ENCODE measurements around the gene SPRR3.

The SPRR3 gene, protein sequence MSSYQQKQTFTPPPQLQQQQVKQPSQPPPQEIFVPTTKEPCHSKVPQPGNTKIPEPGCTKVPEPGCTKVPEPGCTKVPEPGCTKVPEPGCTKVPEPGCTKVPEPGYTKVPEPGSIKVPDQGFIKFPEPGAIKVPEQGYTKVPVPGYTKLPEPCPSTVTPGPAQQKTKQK

GRCh38 chr1:153001382-153001781 is at the start of gene SPRR3:
Gene SPRR3, plus strand, starts transcription at chr1:153001749. Its CDS starts 1,272 bp downstream, at chr1:153003021.
- no peak for DNase-seq

- DNase-seq = no peak
Observed at GRCh38 chr1:152953761-152954160, 47.8 kb upstream of the SPRR3 start.

- no peak for DNase-seq
Observed at GRCh38 chr1:152954436-152954835, 47.1 kb upstream of the SPRR3 start.

GRCh38 chr1:152957561-152957960 is 44.0 kb upstream of the SPRR3 start:
- DNase-seq = no peak

DNA sequence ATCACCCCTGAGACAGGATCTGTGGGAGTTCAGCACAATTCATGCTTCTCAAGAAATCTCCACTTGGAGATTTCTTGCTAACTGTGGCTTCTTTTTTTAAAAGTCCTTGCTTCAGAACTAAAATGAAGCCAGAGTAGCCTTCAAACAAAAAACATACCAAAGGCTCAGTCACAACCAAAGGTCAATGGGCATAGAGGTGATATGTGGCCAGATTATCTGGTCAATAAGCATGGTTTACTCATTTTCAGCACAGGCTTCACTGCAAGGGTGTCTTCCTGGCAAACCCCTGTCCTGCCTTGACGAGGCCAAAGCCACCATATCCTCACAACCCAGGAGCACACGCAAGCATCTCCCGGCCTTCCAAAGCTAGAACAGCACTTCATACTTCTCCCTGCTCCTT is 42.3 kb upstream of the SPRR3 start:
- DNase-seq = no peak

DNA sequence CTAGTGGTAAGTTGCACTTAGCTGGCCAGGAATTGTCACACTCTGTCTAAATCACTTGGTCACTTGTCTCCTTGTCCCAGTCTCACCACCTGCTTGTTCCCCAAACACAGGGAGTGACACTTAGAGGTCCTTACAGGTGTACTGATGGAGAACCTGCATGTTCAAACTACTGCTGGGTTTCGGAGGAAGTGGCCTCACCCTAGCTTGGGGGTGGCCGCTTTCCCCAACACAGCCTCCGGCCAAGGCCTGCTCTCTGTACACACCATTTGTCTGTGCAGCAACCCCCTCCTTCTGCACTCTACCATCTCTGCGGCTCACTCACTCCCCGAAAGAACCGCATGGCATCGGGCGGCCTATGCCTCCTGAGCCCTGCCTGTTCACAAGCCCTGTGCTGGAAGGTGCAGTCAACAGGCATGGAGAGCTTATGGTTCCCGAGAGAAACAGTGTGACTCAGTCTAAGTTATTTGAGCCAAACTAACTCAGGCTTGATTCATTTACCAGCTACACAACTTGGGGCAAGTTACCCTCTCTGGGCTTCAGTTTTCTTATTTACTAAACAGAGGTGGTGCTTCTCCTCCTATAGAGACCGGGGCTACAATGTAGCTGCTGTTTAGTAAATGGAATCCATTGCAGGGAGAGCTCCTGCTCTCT is 41.6 kb upstream of the SPRR3 start:
- DNase-seq = peak; percentile 83

DNA sequence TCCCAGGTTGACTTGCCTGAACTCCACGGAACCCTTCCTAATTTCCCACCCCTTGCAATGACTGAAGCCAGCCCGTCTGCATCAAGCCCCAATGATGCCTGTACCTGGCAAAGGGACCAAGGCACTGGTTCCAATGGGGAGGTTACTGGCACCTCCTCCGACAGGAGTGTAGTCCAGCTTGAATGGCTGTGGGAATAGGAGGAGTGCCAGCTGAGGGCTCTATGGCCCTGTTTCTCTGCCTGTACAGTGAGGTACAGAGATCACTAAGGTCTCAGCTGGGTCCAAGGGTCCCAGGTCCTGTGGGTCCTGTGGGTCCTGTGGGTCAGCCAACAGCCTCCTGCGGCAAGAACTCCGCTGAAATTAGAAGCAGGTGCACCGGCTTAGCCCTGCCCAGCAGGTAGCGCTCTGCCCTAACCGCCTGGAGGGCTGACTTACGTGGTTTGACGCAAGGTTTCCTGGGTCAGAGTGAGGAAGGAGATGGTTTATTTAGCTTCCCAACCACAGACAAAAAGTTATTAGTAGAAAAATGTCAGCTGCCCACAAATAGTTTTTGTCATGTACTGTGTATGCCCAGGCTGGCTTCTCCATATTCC is 41.0 kb upstream of the SPRR3 start:
- DNase-seq = no peak

- no peak for DNase-seq
Observed at GRCh38 chr1:152961226-152961891, 40.2 kb upstream of the SPRR3 start.

GRCh38 chr1:152962876-152963415 is 38.6 kb upstream of the SPRR3 start:
- no peak for DNase-seq

DNA sequence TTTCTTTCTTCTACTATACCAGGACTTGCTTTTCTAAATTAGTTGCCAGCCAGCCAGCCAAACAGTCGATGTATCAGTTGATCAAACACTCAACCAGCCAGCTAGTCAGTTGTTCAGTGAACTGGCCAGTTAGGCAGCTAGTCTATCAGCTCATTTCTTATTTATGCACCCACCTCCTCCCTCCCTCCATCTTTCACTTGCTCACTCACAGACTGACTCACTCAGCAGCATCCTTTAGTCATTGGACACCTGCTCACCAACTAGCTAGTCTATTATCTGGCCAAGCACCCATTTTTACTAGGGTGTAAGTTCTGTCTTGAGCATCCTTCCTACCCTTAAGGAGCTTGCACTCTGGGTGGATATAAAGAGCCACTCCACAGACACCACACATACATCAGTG is 37.0 kb upstream of the SPRR3 start:
- no peak for DNase-seq

GRCh38 chr1:152965853-152966252 is 35.7 kb upstream of the SPRR3 start:
- no peak for DNase-seq

DNA sequence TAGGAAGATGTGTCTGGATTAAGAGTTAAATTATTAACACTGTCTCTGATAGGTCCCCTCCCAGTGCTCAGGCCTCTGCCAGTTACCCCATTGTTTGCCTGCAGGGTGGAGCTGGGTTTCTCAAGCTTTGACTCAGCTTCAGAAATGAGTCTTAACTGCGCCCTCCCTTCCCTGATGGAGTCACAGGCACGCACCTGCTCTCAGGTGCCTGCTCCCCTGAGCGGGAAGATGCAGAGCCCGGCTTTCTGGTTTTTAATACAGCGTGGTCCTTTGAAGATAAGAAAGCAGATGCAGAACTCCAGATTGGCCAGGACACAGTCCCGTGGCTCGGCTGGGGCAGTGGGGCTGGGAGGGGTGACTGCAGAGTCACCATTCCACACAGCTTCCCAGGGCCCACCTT is 34.3 kb upstream of the SPRR3 start:
- no peak for DNase-seq

GRCh38 chr1:152968248-152968647 is 33.3 kb upstream of the SPRR3 start:
- no peak for DNase-seq

DNA sequence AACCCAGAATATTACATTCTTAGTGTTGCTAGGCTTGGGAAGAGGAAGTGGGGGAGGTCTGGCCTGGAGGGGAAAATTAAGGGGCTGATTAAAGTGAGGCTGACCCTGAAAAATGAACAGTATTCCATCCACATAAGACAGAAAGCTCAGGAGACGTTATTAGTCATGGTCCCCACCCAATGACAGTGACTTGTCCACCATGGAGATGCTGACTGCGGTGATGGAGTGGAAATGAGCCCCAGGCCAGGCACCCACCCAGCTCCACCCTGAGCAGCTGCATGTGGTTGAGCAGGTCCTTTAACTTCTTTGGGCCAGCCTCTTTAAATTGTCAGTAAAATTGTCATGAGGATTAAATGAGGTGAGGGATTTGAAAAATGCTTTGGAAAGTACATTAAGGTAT is 32.5 kb upstream of the SPRR3 start:
- DNase-seq = no peak

GRCh38 chr1:152970495-152970894 is 31.1 kb upstream of the SPRR3 start, which contains the start of gene SPRR4:
Gene SPRR4, plus strand, starts transcription at chr1:152970648. Its CDS starts 1,243 bp downstream, at chr1:152971891.
- no peak for DNase-seq

- DNase-seq = no peak
Observed at GRCh38 chr1:152972196-152972886, 29.2 kb upstream of the SPRR3 start.

- DNase-seq = no peak
Observed at GRCh38 chr1:152976688-152977087, 24.9 kb upstream of the SPRR3 start.

- DNase-seq = no peak
Observed at GRCh38 chr1:152977614-152978013, 23.9 kb upstream of the SPRR3 start.

GRCh38 chr1:152980676-152981075 is 20.9 kb upstream of the SPRR3 start:
- DNase-seq = no peak

DNA sequence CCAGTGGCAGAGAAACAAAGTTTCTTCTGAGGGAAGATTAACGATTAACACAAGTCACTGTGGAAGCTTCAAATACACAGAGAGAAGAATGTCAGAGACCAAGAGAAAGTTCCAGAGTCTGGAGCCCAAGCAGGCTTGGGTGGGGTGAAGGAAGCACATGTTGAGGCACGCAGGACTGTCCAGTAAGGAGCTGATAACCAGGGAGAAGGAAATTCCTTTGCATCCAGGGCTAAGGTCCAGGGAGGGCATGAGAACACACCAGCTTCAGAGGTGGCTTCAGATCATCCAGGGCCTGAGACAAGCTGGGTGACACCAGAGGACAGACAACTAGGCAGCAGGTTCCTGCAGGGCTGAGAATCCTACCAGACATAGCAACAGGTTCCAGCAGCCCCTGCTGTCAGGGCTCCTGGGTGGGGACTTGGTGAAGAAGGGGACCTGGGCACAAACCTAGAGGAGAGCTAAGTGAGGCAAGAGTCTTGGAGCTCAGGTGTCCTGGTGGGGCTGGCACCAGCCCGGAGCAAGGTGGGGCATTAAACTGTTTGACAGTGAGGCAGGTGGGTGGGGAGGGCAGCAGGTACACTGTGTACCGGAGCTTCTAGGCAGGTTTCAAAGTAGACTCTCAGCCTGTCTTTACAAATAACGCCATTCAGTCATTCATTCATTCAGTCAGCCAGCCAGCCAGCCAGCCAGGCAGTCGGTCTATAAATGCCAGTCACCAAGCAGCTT is 20.2 kb upstream of the SPRR3 start:
- no peak for DNase-seq

- DNase-seq = no peak
Observed at GRCh38 chr1:152982076-152982475, 19.5 kb upstream of the SPRR3 start.

GRCh38 chr1:152983234-152983633 is 18.3 kb upstream of the SPRR3 start:
- DNase-seq = no peak

Data from DMS79 treated with DMSO at 0.1 percent for 48 hours (cell line).